HG03095 (cell line): ENCODE data around the gene SND1.
"Not testable (repeated sequence)": the region's sequence is repeated elsewhere in the genome, so short reads cannot be mapped to it uniquely, and the experiment has no call there.

ENCODE experiments used
- ATAC-seq: cut with Tn5 transposase; IDR thresholded peaks from one replicate; pipeline ENCODE4 v1.9.1; 2021; ENCODE audit warnings: moderate library complexity; ENCODE audit not compliant: unreplicated experiment

Gene SND1

GRCh38 chr7:128105228-128106022, 453.4 kb downstream of the SND1 start:
- ATAC-seq, result no peak

- ATAC-seq, result no peak
These were observed 454.8 kb downstream of the SND1 start for GRCh38 chr7:128106821-128107220.

DNA sequence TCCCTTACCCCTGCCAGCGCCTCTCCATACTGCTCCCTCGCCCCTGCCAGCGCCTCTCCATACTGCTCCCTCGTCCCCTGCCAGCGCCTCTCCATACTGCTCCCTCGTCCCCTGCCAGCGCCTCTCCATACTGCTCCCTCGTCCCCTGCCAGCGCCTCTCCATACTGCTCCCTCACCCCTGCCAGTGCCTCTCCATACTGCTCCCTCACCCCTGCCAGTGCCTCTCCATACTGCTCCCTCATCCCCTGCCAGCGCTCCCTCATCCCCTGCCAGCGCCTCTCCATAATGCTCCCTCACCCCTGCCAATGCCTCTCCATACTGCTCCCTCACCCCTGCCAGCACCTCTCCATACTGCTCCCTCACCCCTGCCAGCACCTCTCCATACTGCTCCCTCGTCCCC, 455.5 kb downstream of the SND1 start:
- not testable (repeated sequence) for ATAC-seq

DNA sequence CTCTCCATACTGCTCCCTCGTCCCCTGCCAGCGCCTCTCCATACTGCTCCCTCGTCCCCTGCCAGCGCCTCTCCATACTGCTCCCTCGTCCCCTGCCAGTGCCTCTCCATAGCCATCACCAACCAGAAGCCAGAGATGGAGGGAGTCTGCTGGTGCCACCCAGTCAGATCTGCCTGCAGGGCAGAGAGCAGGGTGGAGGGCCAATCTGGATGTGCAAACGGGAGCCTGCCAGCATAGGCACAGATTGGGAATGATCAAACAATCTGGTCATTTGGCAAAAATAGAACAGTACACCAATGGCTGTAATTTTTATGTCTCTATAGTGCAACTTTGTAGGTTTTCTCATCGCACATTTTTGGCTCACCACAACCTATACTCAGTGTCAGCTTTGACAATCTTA, 456.1 kb downstream of the SND1 start:
- ATAC-seq, result no peak

- peak; percentile 90 for ATAC-seq
These were observed 456.8 kb downstream of the SND1 start for GRCh38 chr7:128108641-128109423.

GRCh38 chr7:128109424-128109969, 457.5 kb downstream of the SND1 start:
- ATAC-seq, result not testable (repeated sequence)

DNA sequence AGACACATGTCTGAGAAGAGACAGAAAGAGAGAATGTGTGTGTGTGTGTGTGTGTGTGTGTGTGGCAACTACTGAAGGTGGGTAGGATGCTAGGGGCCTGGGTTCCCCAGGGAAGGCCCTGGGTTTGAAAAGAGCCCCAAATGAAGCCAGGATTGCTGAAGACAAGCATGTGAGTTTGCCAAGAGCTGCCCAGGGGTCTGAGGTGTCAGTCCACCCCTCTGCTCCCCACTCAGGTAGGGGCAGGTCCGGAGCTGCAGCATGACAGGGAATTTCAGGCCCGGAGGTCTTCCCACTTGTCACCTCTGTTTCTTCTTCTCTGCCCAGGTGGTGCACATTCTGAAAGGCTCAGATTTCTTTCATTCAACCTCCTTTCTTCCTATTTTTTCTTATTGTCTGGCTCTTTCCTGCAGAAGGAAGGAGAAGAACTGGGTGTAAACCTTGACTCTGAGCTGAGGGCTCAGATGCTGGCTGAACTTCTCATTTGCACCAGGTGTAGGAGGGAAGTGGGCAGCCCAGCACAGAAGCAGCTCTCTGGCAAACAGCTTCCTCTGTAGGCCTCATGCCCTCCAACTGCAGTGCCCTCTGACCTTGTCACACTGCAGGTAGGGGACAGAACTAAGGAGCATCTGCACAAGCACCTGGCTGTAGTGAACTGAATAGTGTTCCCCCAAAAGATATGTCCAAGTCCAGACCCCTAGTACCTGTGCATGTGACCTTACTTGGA, 458.8 kb downstream of the SND1 start:
- no peak for ATAC-seq

GRCh38 chr7:128112018-128112780, 460.2 kb downstream of the SND1 start:
- no peak for ATAC-seq

DNA sequence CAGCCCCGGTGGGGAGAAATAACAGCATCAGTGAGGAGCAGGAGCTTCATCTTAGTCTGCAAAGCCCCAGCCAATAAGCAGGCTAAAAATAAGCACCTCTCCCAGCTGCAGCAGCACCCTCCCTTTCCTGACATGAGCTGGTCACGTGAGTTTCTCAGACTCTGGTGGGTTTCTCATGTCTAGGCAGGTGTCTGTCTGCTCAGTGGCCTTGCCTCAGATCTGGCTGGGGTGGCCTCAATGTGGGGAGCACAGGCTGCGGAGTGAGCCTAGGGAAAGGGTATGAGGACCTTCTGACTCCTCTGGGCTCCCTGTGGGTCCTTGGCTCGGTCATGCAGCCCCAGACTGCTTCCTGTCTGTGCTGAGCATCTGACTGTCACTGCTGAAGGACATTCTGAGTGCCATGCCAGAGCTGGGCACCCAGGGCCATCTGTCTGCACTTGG, 460.8 kb downstream of the SND1 start:
- no peak for ATAC-seq

- no peak for ATAC-seq
These were observed 461.8 kb downstream of the SND1 start for GRCh38 chr7:128113839-128114238.

DNA sequence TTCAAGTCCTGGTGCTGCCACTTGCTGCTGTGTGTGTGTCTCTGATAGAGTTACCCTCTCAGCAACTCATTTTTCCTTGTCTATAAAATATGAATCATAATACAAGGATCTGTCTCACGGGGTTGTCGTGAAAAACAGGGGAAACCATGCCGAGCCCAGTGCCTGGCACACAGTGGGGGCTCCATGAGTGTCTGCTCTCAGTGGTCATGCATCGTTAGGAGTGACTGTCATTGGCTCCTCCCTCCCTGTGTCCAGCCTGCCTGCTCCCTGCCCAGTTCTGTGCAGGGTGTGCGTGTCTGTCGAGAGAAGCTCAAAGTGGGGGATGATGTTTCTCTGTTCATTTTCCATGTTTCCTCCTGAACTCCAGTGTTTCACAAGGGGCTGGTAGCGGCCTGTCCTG, 462.8 kb downstream of the SND1 start:
- ATAC-seq, result no peak

DNA sequence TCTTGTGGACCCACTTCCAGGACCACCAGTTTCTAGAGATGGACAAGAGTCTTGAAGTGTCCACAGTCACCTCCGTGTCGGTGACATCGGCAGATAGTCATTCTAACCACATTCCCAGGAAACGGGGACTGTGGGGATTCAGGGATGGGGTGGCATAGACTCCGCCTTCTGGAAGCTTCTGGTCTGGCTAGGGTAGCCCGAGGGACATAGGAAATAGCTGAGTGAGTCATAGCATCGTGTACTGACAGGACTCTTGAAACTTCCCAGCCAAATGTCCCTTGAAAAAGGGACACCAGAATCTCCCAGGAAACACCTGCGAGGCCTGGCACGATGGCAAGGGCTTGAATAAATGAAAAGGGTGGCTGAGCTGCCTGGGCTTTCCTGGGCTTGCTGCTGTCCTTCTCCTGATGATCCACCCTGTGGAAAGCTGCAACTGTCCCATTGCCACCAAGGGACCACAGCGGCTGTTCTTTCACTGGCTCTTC, 463.4 kb downstream of the SND1 start:
- ATAC-seq, result no peak

GRCh38 chr7:128115821-128116723, 464.1 kb downstream of the SND1 start:
- no peak for ATAC-seq

DNA sequence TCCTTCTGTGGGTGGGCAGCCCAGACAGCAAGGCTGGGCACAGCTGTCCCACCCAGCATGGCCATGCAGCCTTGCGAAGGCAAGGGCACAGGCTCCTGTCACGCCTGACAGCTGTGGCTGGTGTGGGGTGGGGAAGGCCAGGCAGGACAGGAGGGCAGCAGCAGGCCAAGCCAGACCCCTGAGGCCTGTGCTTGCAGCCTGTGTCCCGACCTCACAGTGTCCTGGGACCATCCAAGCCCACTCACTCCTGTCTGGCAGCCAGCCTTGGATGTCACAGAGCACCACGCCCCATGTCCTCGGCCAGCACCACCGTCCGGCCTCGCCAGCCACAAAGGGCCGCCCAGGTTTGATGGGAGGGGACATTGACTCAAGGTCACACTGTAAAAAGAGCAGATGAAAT, 464.7 kb downstream of the SND1 start:
- ATAC-seq, result no peak

- ATAC-seq, result no peak
These were observed 465.7 kb downstream of the SND1 start for GRCh38 chr7:128117691-128118090.

DNA sequence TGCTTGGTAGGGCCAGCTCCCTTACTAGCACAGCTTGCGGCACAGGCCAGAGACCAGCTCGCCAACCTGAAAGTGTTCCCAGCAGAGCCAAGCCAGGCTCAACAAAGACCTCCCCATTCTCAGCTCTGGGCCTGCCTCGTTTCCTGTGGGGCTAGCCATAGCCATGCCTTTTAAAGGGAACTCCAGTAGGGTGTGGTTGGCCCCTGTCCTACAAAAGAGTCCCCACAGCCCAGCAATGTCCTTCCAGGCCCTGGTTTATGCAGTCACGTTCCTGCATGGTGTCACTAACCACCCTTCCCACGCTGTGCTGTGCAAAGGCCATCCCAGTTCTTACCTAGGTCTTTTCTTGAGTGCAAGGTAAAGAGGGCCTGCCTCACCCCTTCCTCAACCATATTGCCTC, 467.0 kb downstream of the SND1 start:
- no peak for ATAC-seq

GRCh38 chr7:128120116-128120515, 468.1 kb downstream of the SND1 start:
- no peak for ATAC-seq

GRCh38 chr7:128120976-128121490, 469.0 kb downstream of the SND1 start:
- no peak for ATAC-seq
